Erythroblast (primary cell): ENCODE results near the gene ZNF25.
"Not testable (repeated sequence)": the region's sequence is repeated elsewhere in the genome, so short reads cannot be mapped to it uniquely, and the experiment has no call there.

Experiments used
- GATA1 ChIP-seq: IDR thresholded peaks from 2 replicates; pipeline ENCODE4 v1.6.1; 2011; ENCODE audit warnings: low read depth, mild to moderate bottlenecking, control low read depth, low read length, moderate library complexity
- POLR2A ChIP-seq: IDR thresholded peaks from 2 replicates; pipeline ENCODE4 v1.6.1; 2011; ENCODE audit warnings: mild to moderate bottlenecking, low read length

DNA sequence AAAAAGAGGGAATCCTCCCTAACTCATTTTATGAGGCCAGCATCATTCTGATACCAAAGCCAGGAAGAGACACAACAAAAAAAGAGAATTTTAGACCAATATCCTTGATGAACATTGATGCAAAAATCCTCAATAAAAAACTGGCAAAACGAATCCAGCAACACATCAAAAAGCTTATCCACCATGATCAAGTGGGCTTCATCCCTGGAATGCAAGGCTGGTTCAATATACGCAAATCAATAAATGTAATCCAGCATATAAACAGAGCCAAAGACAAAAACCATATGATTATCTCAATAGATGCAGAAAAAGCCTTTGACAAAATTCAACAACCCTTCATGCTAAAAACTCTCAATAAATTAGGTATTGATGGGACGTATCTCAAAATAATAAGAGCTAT, 22.5 kb upstream of the ZNF25 start:
- TF ChIP-seq POLR2A, GATA1: not testable (repeated sequence)
